ENCODE measurements around the gene MYLK. TPM values are rescaled to one million over a fixed set of nuclear protein-coding genes. Genes with fewer than 3 reads are reported as not detected.
A peak's percentile ranks its signal among the peaks of the same experiment; 100 is the strongest.

MYLK gene
- total RNA-seq, 1 experiment from 2014 or later, result 23.0 TPM

DNA sequence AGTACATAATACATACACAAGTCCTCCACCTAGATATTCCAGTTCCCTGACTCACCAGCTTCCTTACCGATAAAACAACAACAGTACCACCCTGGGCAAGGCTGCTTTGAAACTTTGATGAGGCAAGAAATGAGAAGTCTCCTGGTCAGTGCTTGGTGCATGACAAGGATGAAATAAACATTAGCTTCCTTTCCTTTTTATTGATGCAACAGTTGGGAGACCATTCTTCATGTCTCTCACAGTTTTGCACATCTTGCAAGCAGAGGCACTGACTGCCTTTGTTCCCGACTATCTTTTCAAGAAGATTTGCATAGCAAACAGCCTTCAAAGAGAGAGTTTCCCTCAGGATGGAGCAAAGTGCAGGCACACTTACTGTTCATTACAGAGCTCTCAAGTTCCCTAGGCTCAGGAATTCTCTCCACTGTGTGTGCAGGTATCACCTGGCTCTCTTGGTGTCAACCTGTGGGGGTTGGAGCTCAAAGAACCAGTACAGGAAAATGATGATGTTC lies 65.2 kb downstream of the MYLK start:
- H3K4me3 ChIP-seq (ENCODE audit: low read depth, low read length), result no peak overlapping the region
- DNase-seq, result peak; percentile 66 to 70
- BruUV-seq (replicated peaks), result no TSS peak

DNA sequence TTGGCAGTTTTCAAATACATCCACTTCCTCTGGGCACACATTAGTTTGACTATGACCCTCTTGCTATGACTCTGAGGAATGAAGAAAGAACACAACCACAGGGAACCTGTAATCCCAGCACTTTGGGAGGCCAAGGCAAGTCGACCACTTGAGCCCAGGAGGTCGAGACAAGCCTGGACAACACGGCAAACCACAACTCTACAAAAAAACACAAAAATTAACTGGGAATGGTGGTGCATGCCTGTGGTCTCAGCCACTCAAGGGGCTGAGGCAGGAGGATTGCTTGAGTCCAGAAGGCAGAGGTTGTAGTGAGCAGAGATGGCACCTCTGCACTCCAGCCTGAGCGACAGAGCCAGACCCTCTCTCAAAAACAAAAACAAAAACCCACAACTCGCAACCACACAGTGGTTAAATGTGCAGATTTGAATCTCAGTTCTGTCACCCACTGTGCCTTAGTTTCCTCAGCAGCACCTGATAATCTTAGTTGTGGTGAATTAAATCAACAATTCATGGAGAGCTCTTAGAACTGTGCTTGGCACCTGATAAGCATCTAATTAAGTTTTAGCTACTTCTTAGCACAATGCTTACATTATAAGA lies 65.7 kb downstream of the MYLK start:
- no peak for TF ChIP-seq CTCF (IDR thresholded peaks at IDR 0.05; ENCODE audit: insufficient read depth in 1 of 2, low read depth in 1 of 2, low read length in 1 of 2, severe bottlenecking in 1 of 2, unreplicated experiment in 1 of 2)
- ChIA-PET POLR2A (interaction anchor here (0.7 kb wide), 1 partner anchor 28 kb away, joined by 3 read pairs; no protein-coding TSS in a partner anchor), CTCF (interaction anchor here (0.6 to 1.7 kb wide), 5 partner anchors 15 to 143 kb away, joined by 3 to 7 read pairs (median 5); partner anchors contain the start of gene CCDC14)
- Histone ChIP-seq H3K27me3 (replicated peaks; ENCODE audit: control insufficient read depth, insufficient read depth, low read length) (no peaks in the 10 kb centered on the region), H3K4me1 (peaks cover 37% of the 10 kb centered on the region), H3K9me3 (no peaks in the 10 kb centered on the region), H3K36me3 (ENCODE audit: control insufficient read depth, insufficient read depth, low read length) (peaks cover 2% of the 10 kb centered on the region; the same call in 1 of the 2 replicates), H3K4me3 (ENCODE audit: low read depth, low read length) (no peak overlapping the region)
- H3K4me3 Mint-ChIP-seq (ENCODE audit: unreplicated experiment), result peak overlapping the region; percentile 35
- BruUV-seq (replicated peaks), result no TSS peak
- peaks cover 5% of the 10 kb centered on the region for H3K36me3 Mint-ChIP-seq (ENCODE audit: insufficient read depth, unreplicated experiment)
- H3K27ac Mint-ChIP-seq (ENCODE audit: unreplicated experiment), result peak overlapping the region; percentile 43
- no peaks in the 10 kb centered on the region for H3K27me3 Mint-ChIP-seq (ENCODE audit: insufficient read depth, unreplicated experiment)
- intact Hi-C loops (cut with micrococcal nuclease; ENCODE audit: unreplicated experiment), result loop anchor here (2.0 kb wide), 1 partner anchor 64 kb away; no protein-coding TSS in a partner anchor
- no peak for DNase-seq
- peaks cover 21% of the 10 kb centered on the region for H3K4me1 Mint-ChIP-seq (ENCODE audit: low read depth, unreplicated experiment)
- peaks cover 7% of the 10 kb centered on the region for H3K9me3 Mint-ChIP-seq (ENCODE audit: unreplicated experiment)

More for the DNA sequence above, 65.2 kb downstream of the MYLK start:
- H3K27ac Mint-ChIP-seq (ENCODE audit: unreplicated experiment), result peak overlapping the region; percentile 43
- H3K9me3 Mint-ChIP-seq (ENCODE audit: unreplicated experiment), result peaks cover 12% of the 10 kb centered on the region
- POLR2A ChIA-PET, result interaction anchor here (0.7 to 0.9 kb wide), 2 partner anchors 29 to 95 kb away, joined by 3 to 4 read pairs; no protein-coding TSS in a partner anchor
- CTCF ChIA-PET, result interaction anchor here (0.6 to 1.7 kb wide), 6 partner anchors 15 to 142 kb away, joined by 3 to 7 read pairs (median 4); partner anchors contain the start of gene CCDC14
- intact Hi-C loops (cut with micrococcal nuclease; ENCODE audit: unreplicated experiment), result loop anchor here (1.0 to 2.0 kb wide), 2 partner anchors 62 to 64 kb away; no protein-coding TSS in a partner anchor
- peaks cover 37% of the 10 kb centered on the region for H3K4me1 ChIP-seq
- H3K27me3 ChIP-seq (replicated peaks; ENCODE audit: control insufficient read depth, insufficient read depth, low read length), result no peaks in the 10 kb centered on the region
- H3K36me3 Mint-ChIP-seq (ENCODE audit: insufficient read depth, unreplicated experiment), result peaks cover 5% of the 10 kb centered on the region
- H3K36me3 ChIP-seq (ENCODE audit: control insufficient read depth, insufficient read depth, low read length), result peaks cover 2% of the 10 kb centered on the region; the same call in 1 of the 2 replicates
- no peaks in the 10 kb centered on the region for H3K9me3 ChIP-seq
- no peak for TF ChIP-seq CTCF (IDR thresholded peaks at IDR 0.05; ENCODE audit: insufficient read depth in 1 of 2, low read depth in 1 of 2, low read length in 1 of 2, severe bottlenecking in 1 of 2, unreplicated experiment in 1 of 2)
- H3K4me3 Mint-ChIP-seq (ENCODE audit: unreplicated experiment), result peak overlapping the region; percentile 35
- peaks cover 21% of the 10 kb centered on the region for H3K4me1 Mint-ChIP-seq (ENCODE audit: low read depth, unreplicated experiment)
- H3K27me3 Mint-ChIP-seq (ENCODE audit: insufficient read depth, unreplicated experiment), result no peaks in the 10 kb centered on the region

DNA sequence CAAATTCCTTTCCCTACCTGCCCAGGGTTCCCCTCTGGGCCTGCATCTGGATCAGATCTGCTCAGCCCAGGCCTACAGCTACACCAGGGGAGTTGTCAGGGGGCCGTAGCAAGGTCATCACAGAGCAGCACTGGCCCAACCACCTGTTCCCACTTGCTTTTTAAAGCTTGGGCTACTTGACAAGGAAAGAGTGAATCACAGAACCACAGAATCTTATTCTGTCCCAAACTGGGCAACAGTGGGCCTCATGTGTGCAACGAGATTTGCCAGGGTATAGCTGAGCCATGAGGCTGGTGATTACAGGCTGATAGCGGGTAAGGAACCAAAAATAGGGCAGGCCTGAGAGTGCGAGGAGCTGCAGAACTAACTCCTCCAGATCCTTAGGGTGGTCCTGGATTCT lies 66.7 kb downstream of the MYLK start:
- no TSS peak for BruUV-seq (replicated peaks)
- H3K36me3 Mint-ChIP-seq (ENCODE audit: insufficient read depth, unreplicated experiment), result peaks cover 5% of the 10 kb centered on the region
- intact Hi-C loops (cut with micrococcal nuclease; ENCODE audit: unreplicated experiment), result no loop called here

More for the DNA sequence above, 66.7 kb downstream of the MYLK start:
- no peak for DNase-seq
- no peak for TF ChIP-seq CTCF (IDR thresholded peaks at IDR 0.05; ENCODE audit: insufficient read depth in 1 of 2, low read depth in 1 of 2, low read length in 1 of 2, severe bottlenecking in 1 of 2, unreplicated experiment in 1 of 2)
- Histone ChIP-seq H3K9me3 (no peaks in the 10 kb centered on the region), H3K4me3 (ENCODE audit: low read depth, low read length) (no peak overlapping the region), H3K27me3 (replicated peaks; ENCODE audit: control insufficient read depth, insufficient read depth, low read length) (no peaks in the 10 kb centered on the region), H3K4me1 (peaks cover 37% of the 10 kb centered on the region), H3K36me3 (ENCODE audit: control insufficient read depth, insufficient read depth, low read length) (peaks cover 1% of the 10 kb centered on the region; the same call in 1 of the 2 replicates)
- ChIA-PET POLR2A (no interaction called here), CTCF (no interaction called here)
- no peak overlapping the region for H3K4me3 Mint-ChIP-seq (ENCODE audit: unreplicated experiment)
- peaks cover 21% of the 10 kb centered on the region for H3K4me1 Mint-ChIP-seq (ENCODE audit: low read depth, unreplicated experiment)
- H3K27me3 Mint-ChIP-seq (ENCODE audit: insufficient read depth, unreplicated experiment), result no peaks in the 10 kb centered on the region
- no peak overlapping the region for H3K27ac Mint-ChIP-seq (ENCODE audit: unreplicated experiment)
- no peaks in the 10 kb centered on the region for H3K9me3 Mint-ChIP-seq (ENCODE audit: unreplicated experiment)

All from Caco-2 (cell line).